PC-3 (cell line): ENCODE measurements around the gene KRTAP12-4.

Experiments used
- CTCF ChIP-seq: fragments of 300-600 bp; sonication (generic); conservative IDR thresholded peaks from 2 replicates; pipeline ENCODE4 v1.5.1; 2017; ENCODE audit warnings: antibody characterized with exemption, low read depth, mild to moderate bottlenecking, low read length
- EZH2 ChIP-seq: fragments of 300-600 bp; sonication (generic); IDR thresholded peaks from one replicate; pipeline ENCODE4 v1.6.1; 2017; ENCODE audit warnings: antibody characterized with exemption, mild to moderate bottlenecking, low read length; ENCODE audit not compliant: unreplicated experiment

GRCh38 chr21:44684483-44684882 lies 30.0 kb upstream of the KRTAP12-4 start:
- TF ChIP-seq CTCF = no peak
- TF ChIP-seq EZH2 = no peak
